ENCODE data around the gene TCF4. TPM values are rescaled to one million over a fixed set of nuclear protein-coding genes. Genes with fewer than 3 reads are reported as not detected.

Gene TCF4
- polyA plus RNA-seq, 12 donors = 104 to 235 (median 142) TPM

DNA sequence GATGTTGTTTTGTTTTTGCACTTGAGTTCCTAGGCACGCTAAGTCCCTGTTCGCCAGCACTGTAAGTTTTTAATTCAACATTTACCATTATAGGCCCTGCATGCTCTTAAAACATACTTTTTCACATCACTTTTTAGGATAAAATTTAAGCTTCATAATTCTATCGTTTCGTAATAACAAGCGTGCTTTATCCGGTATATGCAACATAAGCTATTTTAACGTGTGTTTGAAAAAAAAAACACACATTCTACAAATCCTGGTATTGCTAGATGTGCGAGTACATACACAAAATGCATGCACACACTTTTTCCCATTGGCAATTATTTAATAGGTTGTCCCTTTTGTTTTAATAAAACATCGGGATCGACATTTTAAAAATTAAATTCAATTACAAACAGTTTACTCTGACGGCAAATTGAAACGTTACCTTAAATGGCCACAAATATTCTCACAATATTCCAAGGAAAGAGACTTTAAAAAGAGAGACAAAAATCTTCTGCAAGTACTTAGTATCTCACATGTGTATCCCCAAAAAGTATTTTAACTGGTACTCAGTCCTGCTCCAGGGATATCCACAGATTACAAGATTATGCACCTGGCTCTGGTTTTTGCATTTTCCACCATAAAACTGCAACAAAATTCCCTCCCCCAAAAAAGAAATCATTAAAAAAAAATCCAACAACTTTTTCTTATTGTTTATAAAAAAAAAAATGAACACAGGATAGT lies 1.0 kb upstream of the TCF4 start:
- no peak for DNase-seq

- peak; percentile 64 for DNase-seq
Observed at GRCh38 chr18:55587418-55588110, 428 bp downstream of the TCF4 start.

DNA sequence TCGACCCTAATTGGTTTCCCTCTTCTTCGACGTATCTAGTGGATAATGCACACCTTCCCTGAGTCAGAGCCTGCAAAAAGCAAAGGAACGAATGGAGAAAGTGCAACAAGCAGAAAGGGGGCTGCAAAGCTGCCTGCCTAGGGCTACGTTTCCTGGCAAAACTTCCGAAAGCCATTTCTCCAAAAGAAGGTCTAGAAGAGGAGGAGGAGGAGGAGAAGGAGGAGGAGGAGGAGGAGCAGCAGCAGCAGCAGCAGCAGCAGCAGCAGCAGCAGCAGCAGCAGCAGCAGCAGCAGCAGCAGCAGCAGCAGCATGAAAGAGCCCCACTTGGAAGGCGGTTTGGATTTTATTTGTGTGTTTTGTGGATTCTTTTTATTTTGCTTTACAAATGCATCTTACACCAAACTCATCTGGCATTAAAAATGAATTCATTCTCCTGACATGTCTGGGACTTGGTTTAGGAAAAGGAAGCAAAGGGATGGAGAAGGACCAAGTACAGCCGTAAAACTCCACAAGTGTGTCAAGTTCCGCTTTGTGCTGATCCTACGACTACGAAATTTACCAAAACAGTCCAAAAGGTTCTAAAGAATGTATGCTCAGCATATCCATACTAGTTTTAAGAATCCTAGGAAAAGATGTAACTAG lies 2.0 kb downstream of the TCF4 start:
- peak; percentile 70 for DNase-seq

- DNase-seq = no peak
Observed at GRCh38 chr18:55585065-55585919, 2.7 kb downstream of the TCF4 start.

GRCh38 chr18:55584201-55584600 lies 3.8 kb downstream of the TCF4 start:
- no peak for DNase-seq

GRCh38 chr18:55582325-55582724 lies 5.7 kb downstream of the TCF4 start:
- no peak for DNase-seq

DNA sequence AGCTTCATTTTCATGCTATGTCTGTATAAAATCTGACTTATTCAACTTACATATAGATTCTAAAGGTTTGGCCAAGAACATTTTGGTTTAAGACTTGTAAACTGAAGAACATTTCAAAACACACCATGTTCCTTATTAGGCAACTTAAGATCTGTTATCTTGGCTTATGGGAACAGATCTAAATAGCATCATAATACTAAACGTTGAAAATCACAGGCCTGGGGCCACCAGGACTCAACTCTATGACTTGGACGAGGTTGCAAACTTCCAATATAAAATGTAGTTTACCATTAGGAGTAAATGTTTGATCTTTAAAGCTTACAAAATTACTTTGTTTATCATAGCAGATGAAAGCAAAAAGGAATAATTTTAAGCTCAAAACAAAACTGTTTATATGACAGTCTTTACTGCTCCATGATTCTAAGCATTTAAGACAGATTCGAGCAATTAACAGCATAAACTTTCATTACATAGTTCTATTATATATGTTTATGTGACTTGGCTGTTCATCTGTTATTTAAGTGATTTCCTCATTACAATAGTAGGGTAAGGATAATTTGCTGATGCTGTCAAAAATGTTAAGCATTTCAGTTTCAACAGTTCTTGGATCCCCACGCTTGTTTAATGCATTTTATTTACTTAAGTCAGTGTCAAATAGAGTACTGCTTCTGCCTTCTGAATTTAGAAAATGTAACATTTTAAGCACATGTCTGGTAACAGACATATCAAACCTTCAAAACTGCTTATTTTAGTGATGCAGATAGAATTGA lies 8.3 kb downstream of the TCF4 start:
- no peak for DNase-seq

- no peak for DNase-seq
Observed at GRCh38 chr18:55577812-55578539, 10.0 kb downstream of the TCF4 start.

- DNase-seq = no peak
Observed at GRCh38 chr18:55576001-55576400, 12.0 kb downstream of the TCF4 start.

GRCh38 chr18:55575066-55575465 lies 12.9 kb downstream of the TCF4 start:
- no peak for DNase-seq

DNA sequence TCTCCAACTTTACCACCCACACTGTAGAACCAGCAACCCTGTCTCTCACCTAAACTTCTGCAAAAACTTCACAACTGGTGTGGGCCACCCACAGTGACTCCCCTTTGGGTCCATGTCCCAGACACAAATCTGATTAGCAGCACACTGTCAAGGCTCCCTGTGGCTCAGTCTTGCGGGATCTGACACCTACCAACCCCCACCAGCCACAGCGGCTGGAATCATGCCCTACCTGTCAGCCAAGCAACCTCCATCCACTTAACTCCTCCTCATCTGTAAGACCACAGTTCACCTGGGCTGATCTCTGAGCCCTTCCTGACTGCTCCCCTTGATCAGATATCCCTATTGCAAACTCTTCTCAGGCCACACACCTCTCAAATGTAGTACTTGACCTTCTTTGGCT lies 14.6 kb downstream of the TCF4 start:
- DNase-seq = no peak

GRCh38 chr18:55570966-55571365 lies 17.0 kb downstream of the TCF4 start:
- DNase-seq = no peak

DNA sequence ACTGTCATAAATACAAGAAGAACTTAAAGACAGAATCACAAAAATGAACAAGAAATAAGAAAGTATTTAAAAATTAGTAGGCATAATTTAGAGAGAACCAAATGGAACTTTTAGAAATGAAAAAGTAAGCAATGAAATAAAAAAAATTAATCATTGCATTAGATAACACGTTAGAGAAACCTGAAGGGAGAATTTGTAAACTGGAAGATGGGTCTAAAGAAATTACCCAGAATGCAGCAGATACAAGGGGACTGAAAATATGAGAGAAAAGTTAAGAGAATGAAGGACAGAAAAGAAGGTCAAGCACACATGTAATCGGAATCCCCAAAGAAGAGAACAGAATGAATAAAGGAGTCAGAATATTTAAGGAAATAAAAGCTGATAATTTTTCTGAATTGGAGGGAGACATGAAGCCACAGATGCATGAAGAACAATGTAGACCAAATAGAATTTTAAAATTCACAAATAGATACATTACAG lies 21.5 kb downstream of the TCF4 start:
- DNase-seq = no peak

GRCh38 chr18:55559739-55560138 lies 28.3 kb downstream of the TCF4 start:
- DNase-seq = peak; percentile 65

DNA sequence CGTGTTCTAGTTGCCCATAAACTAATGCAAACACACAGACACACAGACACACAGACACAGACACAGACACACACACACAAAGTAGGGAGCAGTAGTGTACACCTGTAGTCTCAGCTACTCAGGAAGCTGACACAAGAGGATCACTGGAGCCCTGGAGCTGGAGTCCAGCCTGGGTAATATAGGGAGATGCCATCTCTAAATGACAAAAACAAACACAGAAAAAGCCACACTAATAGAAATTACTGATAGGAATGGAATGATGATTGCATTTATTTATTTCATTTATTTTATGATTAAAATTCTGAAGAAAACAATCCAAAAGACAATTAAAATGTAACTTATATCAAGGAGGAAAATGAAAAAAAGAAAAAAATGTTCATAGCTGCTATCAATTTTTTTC lies 30.8 kb downstream of the TCF4 start:
- DNase-seq = no peak

DNA sequence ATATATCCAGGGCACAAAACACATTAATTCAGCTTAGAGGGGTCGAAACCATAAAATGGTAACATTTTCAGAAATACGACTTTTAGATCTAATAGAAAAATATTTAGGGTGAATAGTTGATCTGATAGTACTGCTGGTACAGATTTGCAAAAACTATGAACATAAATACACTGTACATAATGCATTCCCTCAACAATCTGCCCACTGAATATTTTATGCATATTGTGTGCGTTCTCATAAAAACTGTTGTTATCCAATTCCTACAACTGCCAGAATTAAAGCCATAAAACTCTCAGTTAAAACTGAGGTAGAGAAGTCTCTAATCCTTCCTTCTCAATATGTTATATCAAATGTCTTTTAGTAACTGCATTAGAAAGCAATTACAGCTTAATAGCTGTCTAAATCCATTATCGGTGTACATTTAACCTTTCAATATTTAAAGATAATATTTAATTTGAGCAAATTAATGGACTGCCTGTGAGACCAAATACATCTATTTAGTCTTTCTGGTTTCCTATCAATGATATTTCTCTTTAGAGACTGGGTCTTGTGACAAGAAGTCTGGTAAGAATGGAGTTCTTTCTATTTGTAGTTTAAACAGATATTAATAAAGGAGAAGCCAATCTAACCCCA lies 32.5 kb downstream of the TCF4 start:
- no peak for DNase-seq

GRCh38 chr18:55552526-55553189 lies 35.3 kb downstream of the TCF4 start:
- DNase-seq = no peak

DNA sequence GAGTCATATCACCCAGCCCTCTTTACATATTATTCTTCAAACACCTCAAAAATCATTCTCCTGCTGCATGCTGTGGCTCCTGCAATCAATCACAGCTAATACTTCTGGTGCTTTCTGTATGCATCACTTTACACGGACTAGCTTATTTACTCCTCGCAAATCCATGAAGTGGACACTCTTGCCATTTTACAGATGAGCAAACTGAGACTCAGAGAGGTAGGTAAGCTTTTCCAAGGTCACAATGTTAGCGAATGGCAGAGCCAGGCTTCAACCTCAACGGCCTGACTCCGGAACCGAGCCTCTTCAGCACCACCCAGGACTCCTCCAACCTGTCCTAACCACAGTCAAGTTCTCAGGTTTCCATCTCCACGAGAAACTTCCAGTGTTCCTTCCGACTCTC lies 36.8 kb downstream of the TCF4 start:
- DNase-seq = no peak

DNA sequence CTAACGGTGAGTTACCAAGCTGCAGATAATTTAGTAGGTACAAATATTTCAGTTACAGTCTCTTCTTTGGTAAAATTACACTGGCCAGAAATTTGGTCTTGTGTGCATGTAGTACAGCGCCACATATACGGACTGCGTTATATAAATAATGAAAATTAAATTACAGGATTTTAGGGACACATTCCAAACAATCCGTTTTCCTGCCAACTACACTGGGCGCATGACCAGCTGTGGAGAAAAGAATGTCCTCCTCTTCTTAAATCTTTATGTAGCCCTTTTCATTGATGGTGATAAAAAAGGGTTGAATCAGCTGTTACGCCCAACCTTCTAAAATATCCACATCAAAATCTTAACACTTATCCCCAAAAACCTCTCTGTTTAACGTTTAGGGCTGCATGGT lies 37.5 kb downstream of the TCF4 start:
- DNase-seq = no peak

Data from muscle of arm (tissue), 12 donors.